ENCODE results near the gene MECP2.

MECP2 gene

GRCh38 chrX:154032160-154032559, 65.4 kb downstream of the MECP2 start:
- TF ChIP-seq CTCF (IDR thresholded peaks at IDR 0.05; ENCODE audit: low read depth, low read length, missing control alignments), result no peak
- no peak for DNase-seq (ENCODE audit: low read depth)
- no peak overlapping the region for H3K4me3 ChIP-seq (ENCODE audit: low read depth, low read length)

GRCh38 chrX:154030715-154031305, 66.7 kb downstream of the MECP2 start:
- no peak for DNase-seq (ENCODE audit: low read depth)
- no peak for TF ChIP-seq CTCF (IDR thresholded peaks at IDR 0.05; ENCODE audit: low read depth, low read length, missing control alignments)
- no peak overlapping the region for H3K4me3 ChIP-seq (ENCODE audit: low read depth, low read length)

- TF ChIP-seq CTCF (IDR thresholded peaks at IDR 0.05; ENCODE audit: low read depth, low read length, missing control alignments), result no peak
- no peak for DNase-seq (ENCODE audit: low read depth)
- no peak overlapping the region for H3K4me3 ChIP-seq (ENCODE audit: low read depth, low read length)
Measured at GRCh38 chrX:154030266-154030665, 67.3 kb downstream of the MECP2 start.

- H3K4me3 ChIP-seq (ENCODE audit: low read depth, low read length), result no peak overlapping the region
- no peak for TF ChIP-seq CTCF (IDR thresholded peaks at IDR 0.05; ENCODE audit: low read depth, low read length, missing control alignments)
- DNase-seq (ENCODE audit: low read depth), result no peak
Measured at GRCh38 chrX:154029439-154029838, 68.1 kb downstream of the MECP2 start.

GRCh38 chrX:154028502-154029184, 68.9 kb downstream of the MECP2 start:
- TF ChIP-seq CTCF (IDR thresholded peaks at IDR 0.05; ENCODE audit: low read depth, low read length, missing control alignments), result no peak
- no peak overlapping the region for H3K4me3 ChIP-seq (ENCODE audit: low read depth, low read length)
- no peak for DNase-seq (ENCODE audit: low read depth)

- H3K4me3 ChIP-seq (ENCODE audit: low read depth, low read length), result no peak overlapping the region
- TF ChIP-seq CTCF (IDR thresholded peaks at IDR 0.05; ENCODE audit: low read depth, low read length, missing control alignments), result no peak
- DNase-seq (ENCODE audit: low read depth), result no peak
Measured at GRCh38 chrX:154027986-154028385, 69.5 kb downstream of the MECP2 start.

GRCh38 chrX:154027022-154027402, 70.5 kb downstream of the MECP2 start:
- no peak for TF ChIP-seq CTCF (IDR thresholded peaks at IDR 0.05; ENCODE audit: low read depth, low read length, missing control alignments)
- H3K4me3 ChIP-seq (ENCODE audit: low read depth, low read length), result no peak overlapping the region
- no peak for DNase-seq (ENCODE audit: low read depth)

All from GM12864 (cell line).